ENCODE data around the gene ASXL2.
"Not testable (repeated sequence)": the region's sequence is repeated elsewhere in the genome, so short reads cannot be mapped to it uniquely, and the experiment has no call there.

Gene ASXL2

DNA sequence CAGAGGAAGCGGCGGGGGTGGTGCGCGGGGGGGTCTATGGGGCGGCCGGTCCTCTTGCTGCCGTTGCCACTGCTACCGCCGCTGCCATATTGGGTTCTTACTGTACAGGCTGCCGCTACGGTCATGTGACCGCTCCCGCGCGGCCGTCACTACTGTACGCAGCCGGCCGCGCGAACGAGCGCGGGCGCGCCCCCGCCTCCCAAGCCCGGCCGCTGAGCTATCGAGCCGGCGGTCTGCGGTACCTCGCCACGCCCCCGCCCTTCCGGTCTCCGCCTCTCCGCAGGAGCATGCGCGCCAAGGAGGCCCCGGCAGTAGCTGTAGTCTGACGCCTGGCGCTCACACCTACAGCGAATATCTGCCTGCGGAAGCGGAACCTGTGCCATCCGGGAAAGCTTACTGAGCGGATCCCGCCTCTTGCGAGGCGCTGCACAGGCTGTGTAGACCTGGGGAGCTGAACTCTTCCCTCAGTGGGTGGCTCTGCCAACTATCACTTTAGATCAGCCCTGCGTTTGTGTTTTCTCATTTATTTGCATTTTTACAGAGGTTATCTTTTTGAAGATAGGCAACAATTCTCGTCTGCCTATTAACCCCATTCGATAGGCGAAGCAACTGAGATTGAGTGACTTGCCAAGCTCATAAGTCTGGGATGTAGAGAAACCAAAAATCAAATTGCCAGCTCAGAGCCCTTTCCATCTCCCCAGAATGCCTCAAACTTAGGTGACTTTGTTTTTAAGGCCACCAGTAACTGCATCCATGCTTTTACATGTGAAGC, at the start of gene ASXL2:
Gene ASXL2, minus strand, starts transcription at position 127 of the 772 bp plus-strand sequence. CDS start 265 bp downstream, outside the sequence.
- peak; percentile 86 to 96 (median 93) for DNase-seq (ENCODE audit: low read depth in 4 of 4, low spot score in 1 of 4)

DNA sequence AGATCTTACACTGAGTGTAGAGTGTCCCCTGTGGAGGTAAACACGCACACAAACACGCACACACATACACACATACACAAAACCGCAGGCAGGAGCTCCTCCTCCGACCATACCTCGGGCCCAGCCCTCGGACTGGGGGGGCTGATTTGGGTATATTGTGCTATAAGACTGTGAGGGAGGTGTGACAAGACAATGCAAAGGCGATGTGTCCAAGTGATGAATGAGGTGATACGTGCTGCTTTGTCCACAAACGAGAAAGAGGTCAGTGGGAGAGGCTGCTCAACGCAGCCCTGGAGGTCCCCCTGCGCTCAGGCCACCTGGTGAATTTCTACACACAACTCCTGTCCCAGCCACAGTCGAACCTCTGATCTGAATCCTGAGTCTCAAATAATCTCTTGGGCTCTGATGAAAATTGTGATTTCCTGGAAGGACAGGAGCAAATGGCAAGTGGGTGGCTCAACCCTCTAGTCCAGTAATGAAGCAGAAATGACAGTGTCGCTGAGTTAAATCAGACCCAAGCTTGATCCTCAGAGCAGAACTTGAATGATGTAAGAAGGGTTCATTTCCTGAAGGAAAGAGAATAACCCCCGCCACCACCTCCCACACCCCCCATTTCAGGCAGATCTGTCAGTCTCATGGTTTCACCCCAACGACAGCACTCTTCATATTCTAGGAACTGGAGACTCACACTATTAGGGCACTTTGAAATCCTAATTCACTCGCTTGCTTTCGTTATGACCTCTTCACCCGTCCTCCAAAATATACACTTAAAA, 48.9 kb upstream of the ASXL2 start:
- DNase-seq (ENCODE audit: low read depth in 4 of 4, low spot score in 1 of 4) = no peak

DNA sequence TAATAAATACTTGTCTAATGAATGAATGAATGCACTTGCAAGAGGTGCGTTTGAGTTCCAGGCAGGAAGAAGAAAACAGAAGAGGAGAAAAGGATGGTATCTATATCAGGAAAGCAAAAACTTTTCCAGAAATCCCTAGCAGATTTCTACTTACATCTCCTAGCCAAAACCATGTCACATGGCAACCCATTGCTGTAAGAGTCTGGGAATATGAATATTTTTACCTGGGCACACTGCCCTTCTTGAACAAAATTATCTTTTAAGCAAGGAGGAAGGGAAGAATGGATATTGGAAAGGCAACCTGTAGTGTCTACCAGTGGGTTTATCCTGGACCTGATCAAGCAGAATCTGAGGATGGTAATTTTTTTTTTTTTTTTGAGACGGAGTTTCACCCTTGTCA, 44.2 kb upstream of the ASXL2 start:
- DNase-seq (ENCODE audit: low read depth in 4 of 4, low spot score in 1 of 4) = no peak

DNA sequence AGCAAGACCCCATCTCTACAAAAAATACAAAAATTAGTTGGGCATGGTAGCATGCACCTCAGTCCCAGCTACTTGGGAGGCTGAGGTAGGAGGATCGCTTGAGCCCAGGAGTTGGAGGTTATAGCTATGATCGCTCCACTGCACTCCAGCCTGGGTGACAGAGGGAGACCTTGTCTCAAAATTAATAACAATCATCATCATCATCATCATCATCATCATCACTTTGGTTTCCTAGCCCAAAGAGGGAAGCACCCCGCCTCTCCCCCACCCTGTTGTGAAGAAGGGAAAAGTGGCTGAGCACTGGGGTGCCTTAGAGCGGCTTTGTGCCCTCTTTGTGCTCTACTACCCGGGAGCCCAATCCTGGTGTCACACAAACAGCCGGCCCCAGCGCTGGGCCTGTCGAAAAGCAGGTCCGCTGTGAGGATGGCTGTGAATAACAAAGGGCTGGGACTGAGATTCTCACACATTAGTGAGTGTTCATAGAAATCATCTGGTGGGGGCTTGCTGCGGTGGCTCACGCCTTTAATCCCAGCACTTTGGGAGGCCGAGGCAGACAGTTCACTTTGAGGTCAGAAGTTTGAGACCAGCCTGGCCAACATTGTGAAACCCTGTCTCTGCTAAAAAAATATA, 42.6 kb upstream of the ASXL2 start:
- no peak for DNase-seq (ENCODE audit: low read depth in 4 of 4, low spot score in 1 of 4)

DNA sequence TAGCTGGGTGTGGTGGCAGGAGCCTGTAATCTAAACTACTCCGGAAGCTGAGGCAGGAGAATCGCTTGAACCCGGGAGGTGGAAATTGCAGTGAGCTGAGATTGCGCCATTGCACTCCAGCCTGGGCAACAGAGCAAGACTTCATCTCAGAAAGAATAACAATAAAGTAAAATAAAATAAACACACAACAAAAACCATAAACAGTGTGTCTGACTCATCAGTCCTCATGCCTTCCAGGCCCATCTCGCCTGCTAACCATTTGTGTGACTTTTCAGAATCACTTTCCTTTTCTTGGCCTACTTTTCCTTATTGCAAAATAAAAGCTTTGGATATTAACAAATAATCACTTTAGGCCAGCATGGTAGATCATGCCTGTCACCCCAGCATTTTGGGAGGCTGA, 42.0 kb upstream of the ASXL2 start:
- no peak for DNase-seq (ENCODE audit: low read depth in 4 of 4, low spot score in 1 of 4)

DNA sequence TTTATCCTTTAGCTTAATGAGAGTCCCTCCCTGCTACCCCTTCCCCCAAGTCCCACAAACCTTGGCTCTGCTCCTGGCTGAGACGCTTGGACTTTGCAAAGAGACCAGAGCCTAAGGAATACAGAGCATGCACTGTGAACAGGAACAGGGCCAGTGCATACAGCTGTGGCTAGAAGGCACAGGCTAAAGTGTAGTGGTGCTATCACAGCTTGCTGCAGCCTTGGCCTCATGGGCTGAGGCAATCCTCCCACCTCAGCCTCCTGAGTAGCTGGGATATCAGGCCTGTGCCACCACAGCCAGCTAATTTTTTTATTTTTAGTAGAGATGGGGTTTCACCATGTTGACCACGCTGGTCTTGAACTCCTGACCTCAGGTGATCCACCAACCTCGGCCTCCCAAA, 39.5 kb upstream of the ASXL2 start:
- DNase-seq (ENCODE audit: low read depth in 4 of 4, low spot score in 1 of 4) = no peak

DNA sequence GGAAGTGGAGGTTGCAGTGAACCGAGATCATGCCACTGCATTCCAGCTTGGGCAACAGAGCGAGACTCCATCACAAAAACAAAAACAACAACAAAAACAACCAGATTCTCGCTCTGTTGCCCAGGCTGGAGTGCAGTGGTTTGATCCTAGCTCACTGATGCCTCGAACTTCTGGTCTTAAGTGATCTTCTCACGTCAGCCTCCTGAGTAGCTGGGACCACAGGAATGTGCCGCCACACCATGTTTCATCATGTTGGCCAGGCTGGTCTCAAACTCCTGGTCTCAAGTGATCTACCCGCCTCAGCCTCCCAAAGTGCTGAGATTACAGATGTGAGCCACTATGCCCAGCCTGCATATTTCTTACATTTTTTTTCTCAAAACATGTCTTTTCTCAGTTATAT, 39.1 kb upstream of the ASXL2 start:
- DNase-seq (ENCODE audit: low read depth in 4 of 4, low spot score in 1 of 4) = not testable (repeated sequence)

DNA sequence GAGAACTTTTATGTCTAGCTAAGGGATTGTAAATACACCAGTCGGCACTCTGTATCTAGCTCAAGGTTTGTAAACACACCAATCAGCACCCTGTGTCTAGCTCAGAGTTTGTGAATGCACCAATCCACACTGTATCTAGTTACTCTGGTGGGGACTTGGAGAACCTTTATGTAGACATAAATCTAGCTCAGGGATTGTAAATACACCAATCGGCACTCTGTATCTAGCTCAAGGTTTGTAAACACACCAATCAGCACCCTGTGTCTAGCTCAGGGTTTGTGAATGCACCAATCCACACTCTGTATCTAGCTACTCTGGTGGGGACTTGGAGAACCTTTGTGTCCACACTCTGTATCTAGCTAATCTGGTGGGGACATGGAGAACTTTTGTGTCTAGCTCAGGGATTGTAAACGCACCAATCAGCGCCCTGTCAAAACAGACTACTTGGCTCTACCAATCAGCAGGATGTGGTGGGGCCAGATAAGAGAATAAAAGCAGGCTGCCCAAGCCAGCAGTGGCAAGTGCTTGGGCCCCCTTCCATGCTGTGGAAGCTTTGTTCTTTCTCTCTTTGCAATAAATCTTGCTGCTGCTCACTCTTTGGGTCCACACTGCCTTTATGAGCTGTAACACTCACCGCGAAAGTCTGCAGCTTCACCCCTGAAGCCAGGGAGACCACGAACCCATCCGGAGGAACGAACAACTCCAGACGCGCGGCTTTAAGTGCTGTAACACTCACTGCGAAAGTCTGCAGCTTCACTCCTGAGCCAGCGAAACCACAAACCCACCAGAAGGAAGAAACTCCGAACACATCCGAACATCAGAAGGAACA, 37.9 kb upstream of the ASXL2 start:
- peak in 2 of 4 experiments; percentile 16 to 26 for DNase-seq (ENCODE audit: low read depth in 4 of 4, low spot score in 1 of 4)

DNA sequence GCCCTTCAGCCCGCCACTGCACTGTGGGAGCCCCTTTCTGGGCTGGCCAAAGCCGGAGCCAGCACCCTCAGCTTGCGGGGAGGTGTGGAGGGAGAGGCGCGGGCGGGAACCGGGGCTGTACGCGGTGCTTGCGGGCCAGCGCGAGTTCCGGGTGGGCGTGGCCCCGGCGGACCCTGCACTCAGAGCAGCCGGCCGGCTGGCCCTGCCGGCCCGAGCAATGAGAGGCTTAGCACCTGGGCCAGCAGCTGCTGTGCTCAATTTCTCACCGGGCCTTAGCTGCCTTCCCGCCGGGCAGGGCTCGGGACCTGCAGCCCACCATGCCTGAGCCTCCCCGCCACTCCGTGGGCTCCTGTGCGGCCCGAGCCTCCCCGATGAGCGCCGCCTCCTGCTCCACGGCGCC, 37.1 kb upstream of the ASXL2 start:
- DNase-seq (ENCODE audit: low read depth in 4 of 4, low spot score in 1 of 4) = not testable (repeated sequence)

DNA sequence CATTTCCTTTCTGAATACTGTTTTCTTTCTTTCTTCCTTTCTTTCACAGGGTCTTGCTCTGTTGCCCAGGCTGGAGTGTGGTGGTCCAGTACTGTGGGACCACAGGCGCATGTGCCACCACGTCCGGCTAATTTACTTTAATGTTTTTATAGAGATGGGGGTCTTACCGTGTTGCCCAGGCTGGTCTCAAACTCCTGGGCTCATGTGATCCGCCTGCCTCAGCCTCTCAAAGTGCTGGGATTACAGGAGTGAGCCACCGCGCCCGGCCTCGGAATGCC, 35.3 kb upstream of the ASXL2 start:
- DNase-seq (ENCODE audit: low read depth in 4 of 4, low spot score in 1 of 4) = not testable (repeated sequence)

DNA sequence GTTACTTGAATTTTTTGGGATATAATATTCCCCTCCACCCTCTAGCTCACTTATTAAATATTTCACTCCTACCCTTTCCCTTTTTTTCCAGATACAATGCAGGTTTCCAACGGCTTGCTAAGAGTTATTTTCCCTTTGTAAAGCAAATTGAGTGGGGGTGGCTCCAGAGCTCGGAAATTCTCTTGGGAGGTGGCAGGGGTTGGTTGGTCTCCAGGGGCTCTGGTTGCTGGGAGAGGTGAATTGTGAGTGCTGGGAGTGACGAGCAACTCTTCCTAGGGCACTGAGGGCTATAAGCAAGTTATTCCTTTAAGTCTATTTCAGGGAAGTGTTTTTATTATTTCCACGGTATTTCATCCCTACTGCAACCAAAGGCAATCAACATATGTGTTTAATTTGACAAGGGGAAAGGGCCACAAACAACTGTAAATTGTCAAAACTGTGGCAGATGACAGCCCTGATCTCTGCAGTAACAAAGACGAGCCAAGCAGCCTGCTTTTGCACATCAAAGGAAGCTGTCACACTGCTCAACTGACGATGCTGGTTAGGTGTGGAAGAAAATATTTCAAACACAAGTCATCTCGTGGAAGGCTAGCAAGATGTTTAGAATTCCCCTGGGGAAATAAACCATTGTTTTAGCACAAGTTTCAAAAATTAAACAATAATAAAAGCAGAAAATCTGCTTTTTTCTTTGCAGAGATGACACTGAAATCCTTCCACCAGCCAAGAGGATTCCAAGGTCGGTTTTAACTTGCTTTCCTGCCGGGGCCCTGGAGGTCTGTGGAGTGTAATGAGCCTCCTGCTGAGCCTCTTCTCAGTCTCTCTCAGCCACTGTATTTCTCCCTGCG, 34.8 kb upstream of the ASXL2 start:
- DNase-seq (ENCODE audit: low read depth in 4 of 4, low spot score in 1 of 4) = no peak

DNA sequence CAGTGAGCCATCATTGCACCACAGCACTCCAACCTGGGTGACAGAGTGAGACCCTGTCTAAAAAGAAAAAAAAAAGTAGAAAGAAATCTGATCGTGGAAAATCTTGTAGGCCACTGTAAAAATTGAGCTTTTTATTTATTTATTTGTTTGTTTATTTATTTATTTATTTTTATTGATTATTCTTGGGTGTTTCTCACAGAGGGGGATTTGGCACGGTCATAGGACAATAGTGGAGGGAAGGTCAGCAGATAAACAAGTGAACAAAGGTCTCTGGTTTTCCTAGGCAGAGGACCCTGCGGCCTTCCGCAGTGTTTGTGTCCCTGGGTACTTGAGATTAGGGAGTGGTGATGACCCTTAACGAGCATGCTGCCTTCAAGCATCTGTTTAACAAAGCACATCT, 31.3 kb upstream of the ASXL2 start:
- not testable (repeated sequence) for DNase-seq (ENCODE audit: low read depth in 4 of 4, low spot score in 1 of 4)

DNA sequence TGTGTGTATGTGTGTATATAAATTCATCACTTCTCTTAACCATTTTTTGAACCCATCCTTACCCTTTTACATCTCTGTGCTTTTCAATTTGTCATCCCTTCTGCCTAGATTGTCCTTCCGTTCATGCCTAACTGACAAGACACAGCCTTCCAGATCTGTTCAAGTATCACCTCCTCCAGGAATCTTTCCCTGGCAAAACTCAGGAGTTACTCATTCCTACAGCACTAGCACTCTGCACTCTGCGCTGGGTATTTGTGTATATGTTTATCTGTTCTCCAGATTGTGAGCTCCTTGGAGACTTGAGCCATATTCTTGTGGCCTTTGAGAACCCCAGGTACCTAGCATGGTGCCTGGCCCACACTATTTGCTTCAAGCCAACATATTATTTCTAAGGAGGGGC, 26.8 kb upstream of the ASXL2 start:
- no peak for DNase-seq (ENCODE audit: low read depth in 4 of 4, low spot score in 1 of 4)

DNA sequence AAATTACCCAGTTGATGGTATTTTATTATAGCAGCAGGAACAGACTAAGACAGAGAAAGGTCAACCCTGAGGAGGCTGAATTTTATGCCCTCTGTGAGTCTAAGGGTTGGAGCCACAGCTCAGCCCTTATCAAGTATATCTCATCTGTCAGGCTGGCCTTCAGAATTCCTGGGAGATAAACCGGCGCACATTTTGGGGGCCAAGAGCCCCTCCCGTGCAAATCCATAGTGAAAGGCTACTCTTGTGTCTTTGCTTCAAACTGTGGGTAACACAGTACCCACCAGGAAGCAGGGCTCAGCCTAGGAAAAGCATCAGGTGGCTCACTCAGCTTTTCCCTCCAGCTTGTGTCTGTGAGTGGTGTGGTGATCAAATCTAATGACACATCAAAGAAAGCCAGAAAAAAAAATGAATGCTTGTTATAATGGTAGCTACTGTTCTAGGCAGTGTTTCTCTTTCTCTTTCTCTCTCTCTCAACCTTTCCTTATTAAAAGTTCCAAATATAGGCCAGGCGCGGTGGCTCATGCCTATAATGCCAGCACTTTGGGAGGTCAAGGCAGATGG, 25.0 kb upstream of the ASXL2 start:
- DNase-seq (ENCODE audit: low read depth in 4 of 4, low spot score in 1 of 4) = no peak

DNA sequence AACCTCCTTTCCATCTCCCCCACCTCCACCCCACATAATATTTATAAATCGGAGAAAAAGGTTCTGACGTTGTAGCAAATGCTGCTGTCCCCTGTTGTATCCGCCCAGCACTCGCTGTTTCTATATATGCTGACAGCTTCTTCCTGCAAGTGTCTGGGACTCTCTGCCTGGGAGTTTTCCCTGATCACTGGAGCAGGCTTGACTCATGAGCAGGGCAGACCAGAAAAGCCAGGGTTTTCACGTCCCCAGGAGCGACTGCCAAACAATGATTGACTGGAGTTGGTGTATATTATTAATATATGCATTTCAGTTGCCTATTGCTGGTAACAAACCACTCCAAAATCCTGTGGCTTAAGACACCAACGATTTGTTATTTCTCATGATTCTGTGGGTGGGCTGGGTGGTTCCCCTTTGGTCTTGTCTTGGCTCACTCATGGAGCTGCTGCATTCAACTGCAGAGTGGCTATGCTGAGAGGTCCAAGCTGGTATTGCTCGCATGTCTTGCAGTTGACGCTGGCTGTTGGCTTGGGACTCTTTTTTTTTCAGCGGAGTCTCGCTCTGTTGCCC, 21.2 kb upstream of the ASXL2 start:
- no peak for DNase-seq (ENCODE audit: low read depth in 4 of 4, low spot score in 1 of 4)

DNA sequence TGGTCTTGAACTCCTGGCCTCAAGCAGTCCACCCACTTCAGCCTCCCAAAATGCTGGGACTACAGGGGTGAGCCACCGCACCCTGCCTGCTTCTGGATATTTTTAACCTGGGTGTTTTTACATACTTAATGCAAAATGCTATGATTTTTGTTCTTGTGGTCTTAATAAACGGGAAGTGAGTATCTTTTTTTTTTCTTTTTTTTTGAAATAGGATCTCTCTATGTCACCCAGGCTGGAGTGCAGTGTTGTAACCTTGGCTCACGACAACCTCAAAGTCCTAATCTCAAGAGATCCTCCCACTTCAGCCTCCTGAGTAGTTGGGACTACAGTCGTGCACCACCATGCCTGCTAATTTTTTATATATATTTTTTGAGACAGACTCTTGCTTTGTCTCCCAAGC, 19.2 kb upstream of the ASXL2 start:
- no peak for DNase-seq (ENCODE audit: low read depth in 4 of 4, low spot score in 1 of 4)

DNA sequence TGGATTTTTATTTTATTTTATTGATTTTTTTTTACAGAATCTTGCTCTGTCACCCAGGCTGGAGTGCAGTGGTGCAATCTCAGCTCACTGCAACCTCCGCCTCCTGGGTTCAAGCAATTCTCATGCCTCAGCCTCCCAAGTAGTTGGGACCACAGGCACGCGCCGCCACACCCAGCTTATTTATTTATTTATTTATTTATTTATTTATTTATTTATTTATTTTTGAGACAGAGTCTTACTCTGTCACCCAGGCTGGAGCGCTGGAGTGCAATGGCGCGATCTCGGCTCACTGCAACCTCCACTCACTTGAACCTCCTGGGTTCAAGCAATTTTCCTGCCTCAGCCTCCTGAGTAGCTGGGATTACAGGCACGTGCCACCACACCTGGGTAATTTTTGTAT, 18.0 kb upstream of the ASXL2 start:
- DNase-seq (ENCODE audit: low read depth in 4 of 4, low spot score in 1 of 4) = not testable (repeated sequence)

DNA sequence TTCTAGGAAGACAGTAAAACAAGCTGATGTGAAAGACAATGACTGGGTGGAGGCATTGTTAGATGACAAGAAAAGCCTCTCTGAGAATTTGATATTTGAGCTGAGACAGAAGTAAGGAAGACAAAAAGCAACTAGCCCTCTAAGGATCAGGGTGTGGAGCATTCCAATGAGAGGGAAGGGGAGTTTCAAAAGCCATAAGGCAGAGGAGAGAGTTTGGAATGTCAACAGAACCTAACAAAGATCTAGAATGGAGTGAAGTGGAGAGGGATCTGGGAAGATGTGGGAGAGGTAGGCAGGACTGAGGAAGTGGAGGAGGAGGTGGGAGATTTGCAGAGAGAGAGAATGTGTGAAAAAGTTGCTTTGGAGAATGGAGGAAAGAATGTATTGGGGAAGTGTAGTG, 17.3 kb upstream of the ASXL2 start:
- DNase-seq (ENCODE audit: low read depth in 4 of 4, low spot score in 1 of 4) = no peak

DNA sequence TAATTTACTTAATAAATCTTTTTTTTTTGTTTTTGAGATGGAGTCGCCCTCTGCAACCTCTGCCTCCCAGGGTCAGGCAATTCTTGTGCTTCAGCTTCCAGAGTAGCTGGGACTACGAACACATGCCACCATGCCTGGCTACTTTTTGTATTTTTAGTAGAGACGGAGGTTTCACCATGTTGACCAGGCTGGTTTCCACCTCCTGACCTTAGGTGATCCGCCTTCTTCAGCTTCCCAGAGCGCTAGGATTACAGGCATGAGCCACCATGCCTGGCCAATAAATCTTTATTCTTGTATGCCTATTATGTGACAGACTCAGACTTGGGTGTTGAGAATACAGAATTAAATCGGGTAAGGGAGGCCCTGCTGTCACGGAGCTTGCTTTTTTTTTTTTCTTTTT, 16.7 kb upstream of the ASXL2 start:
- no peak for DNase-seq (ENCODE audit: low read depth in 4 of 4, low spot score in 1 of 4)

Measured in stimulated activated CD4-positive, alpha-beta T cell treated with anti-CD3 and anti-CD28 coated beads, Interleukin-1b, Interleukin-23, amount 100 ng/mL, for 24 hours (primary cell).